KMS-11 (cell line): ENCODE results near the gene GP1BB.

Experiments
- H2AFZ ChIP-seq: fragments of 200-600 bp; sonication (generic); 2 replicates; pipeline ENCODE4 v1.6.1; 2016; ENCODE audit warnings: antibody characterized with exemption, mixed run types, low read depth
- H3K27ac ChIP-seq: fragments of 200-600 bp; sonication (generic); 2 replicates; pipeline ENCODE4 v1.6.1; 2016; ENCODE audit warnings: mild to moderate bottlenecking, mixed run types
- H3K27me3 ChIP-seq: fragments of 200-600 bp; sonication (generic); 2 replicates; pipeline ENCODE4 v1.6.1; 2017; ENCODE audit warnings: mild to moderate bottlenecking, low read depth, mixed run types, moderate library complexity; ENCODE audit not compliant: insufficient read depth
- H3K36me3 ChIP-seq: fragments of 200-600 bp; sonication (generic); 2 replicates; pipeline ENCODE4 v1.6.1; 2017; ENCODE audit warnings: mild to moderate bottlenecking, mixed run types; ENCODE audit not compliant: insufficient read depth
- H3K4me1 ChIP-seq: fragments of 200-600 bp; sonication (generic); 2 replicates; pipeline ENCODE4 v1.6.1; 2016; ENCODE audit warnings: mild to moderate bottlenecking, low read depth, mixed run types; ENCODE audit not compliant: poor library complexity, severe bottlenecking
- H3K4me2 ChIP-seq: fragments of 200-600 bp; sonication (generic); 2 replicates; pipeline ENCODE4 v1.7.0; 2016; ENCODE audit warnings: mild to moderate bottlenecking, mixed run types
- H3K4me3 ChIP-seq: fragments of 200-600 bp; sonication (generic); IDR thresholded peaks from 2 replicates; pipeline ENCODE4 v1.6.1; 2017; ENCODE audit warnings: low read depth, low read length, mixed read lengths; ENCODE audit not compliant: insufficient read depth
- H3K79me2 ChIP-seq: fragments of 200-600 bp; sonication (generic); 2 replicates; pipeline ENCODE4 v1.6.1; 2016; ENCODE audit warnings: low read depth, mixed run types; ENCODE audit not compliant: insufficient read depth
- H3K9ac ChIP-seq: fragments of 200-600 bp; sonication (generic); 2 replicates; pipeline ENCODE4 v1.6.1; 2016; ENCODE audit warnings: mild to moderate bottlenecking, mixed run types
- H4K20me1 ChIP-seq: fragments of 200-600 bp; sonication (generic); 2 replicates; pipeline ENCODE4 v1.6.1; 2016; ENCODE audit warnings: mild to moderate bottlenecking, mixed run types; ENCODE audit not compliant: insufficient read depth
- TF ChIP-seq, protein P1 (sequence below): fragments of 200-600 bp; sonication (generic); conservative IDR thresholded peaks from 2 replicates; pipeline ENCODE4 v1.6.1; 2017; ENCODE audit warnings: low read depth, mild to moderate bottlenecking, antibody characterized with exemption, low read length, moderate library complexity, mixed read lengths

Gene GP1BB

DNA sequence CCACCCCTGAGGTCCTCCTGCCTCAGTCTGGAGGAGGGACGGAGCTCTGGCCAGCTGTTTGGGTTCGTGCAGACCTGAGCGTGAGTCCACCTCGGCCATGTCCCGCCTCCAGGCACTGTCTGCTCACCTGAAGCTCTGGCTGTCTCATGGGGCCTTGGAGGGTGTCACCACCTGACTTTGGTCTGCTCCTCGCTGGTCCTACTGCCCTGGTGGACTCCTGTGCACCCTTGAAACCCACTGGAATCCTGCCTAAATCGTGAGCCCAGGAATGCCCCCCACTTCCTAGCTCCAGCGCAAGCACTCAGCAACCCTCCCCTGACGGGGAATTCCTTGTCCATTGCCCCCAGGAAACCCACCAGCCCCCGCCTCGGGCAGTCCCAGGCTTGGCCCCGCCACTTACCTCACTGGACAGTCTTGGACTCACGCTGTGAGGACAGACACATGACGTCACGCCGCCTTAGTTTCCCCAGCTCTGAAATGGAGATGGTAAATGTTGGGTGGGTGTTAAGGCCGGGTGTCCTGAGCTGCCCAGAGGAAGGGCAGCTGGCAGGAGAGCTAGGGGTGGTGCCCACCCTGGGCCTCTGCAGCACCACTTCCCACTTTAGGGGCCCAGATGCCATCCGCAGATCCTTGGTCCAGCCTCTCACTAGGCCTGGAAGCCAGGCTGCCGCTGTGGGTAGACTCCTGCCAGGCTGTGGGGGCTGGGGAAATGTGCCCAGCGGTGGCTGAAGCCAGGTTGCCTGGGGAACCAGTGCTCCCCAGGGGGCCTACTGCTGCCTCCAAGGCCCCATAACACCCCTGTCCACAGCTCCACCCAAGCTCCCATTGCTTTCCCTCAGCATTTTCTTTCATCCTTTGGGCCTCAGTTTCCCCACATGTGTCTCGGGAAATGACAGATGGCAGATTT, 19.1 kb downstream of the GP1BB start:
- no peak overlapping the region for H3K4me3 ChIP-seq
- peaks cover 11% of the 10 kb centered on the region for H3K27me3 ChIP-seq

DNA sequence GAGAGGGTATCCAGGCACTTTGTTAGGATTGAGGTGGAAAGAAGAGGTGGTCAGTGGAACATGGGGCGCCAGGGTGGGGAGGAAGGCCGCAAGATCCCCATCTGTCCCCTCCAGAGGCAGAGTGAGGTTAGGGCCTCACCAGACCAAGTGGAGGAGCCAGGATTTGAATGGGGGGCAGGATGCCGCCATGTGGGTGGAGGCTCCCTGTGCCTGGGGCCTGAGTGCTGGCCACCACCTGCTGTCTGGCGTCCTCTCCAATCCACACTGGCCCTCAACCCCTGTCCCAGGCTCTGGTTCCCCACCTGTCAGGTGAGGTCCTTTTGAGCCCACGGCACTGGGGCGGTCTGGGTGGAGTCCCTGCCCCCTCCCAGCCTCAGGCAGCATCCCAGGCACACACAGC, 19.7 kb downstream of the GP1BB start:
- no peak overlapping the region for H3K27ac ChIP-seq
- no peak overlapping the region for H3K9ac ChIP-seq
- H3K79me2 ChIP-seq, result no peaks in the 10 kb centered on the region
- peaks cover 13% of the 10 kb centered on the region for H3K27me3 ChIP-seq
- no peaks in the 10 kb centered on the region for H3K4me1 ChIP-seq
- H4K20me1 ChIP-seq, result no peaks in the 10 kb centered on the region
- H3K36me3 ChIP-seq, result no peaks in the 10 kb centered on the region
- TF ChIP-seq, protein P1, sequence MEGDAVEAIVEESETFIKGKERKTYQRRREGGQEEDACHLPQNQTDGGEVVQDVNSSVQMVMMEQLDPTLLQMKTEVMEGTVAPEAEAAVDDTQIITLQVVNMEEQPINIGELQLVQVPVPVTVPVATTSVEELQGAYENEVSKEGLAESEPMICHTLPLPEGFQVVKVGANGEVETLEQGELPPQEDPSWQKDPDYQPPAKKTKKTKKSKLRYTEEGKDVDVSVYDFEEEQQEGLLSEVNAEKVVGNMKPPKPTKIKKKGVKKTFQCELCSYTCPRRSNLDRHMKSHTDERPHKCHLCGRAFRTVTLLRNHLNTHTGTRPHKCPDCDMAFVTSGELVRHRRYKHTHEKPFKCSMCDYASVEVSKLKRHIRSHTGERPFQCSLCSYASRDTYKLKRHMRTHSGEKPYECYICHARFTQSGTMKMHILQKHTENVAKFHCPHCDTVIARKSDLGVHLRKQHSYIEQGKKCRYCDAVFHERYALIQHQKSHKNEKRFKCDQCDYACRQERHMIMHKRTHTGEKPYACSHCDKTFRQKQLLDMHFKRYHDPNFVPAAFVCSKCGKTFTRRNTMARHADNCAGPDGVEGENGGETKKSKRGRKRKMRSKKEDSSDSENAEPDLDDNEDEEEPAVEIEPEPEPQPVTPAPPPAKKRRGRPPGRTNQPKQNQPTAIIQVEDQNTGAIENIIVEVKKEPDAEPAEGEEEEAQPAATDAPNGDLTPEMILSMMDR, result no peak
- H2AFZ ChIP-seq, result no peak overlapping the region
- H3K4me2 ChIP-seq, result no peak overlapping the region
- no peak overlapping the region for H3K4me3 ChIP-seq

More for the DNA sequence above, 19.1 kb downstream of the GP1BB start:
- Histone ChIP-seq H3K27ac (no peak overlapping the region), H3K4me1 (no peaks in the 10 kb centered on the region), H3K4me2 (no peak overlapping the region), H3K9ac (no peak overlapping the region), H3K36me3 (no peaks in the 10 kb centered on the region), H3K79me2 (no peaks in the 10 kb centered on the region), H2AFZ (no peak overlapping the region), H4K20me1 (no peaks in the 10 kb centered on the region)
- TF ChIP-seq, protein P1, result no peak

DNA sequence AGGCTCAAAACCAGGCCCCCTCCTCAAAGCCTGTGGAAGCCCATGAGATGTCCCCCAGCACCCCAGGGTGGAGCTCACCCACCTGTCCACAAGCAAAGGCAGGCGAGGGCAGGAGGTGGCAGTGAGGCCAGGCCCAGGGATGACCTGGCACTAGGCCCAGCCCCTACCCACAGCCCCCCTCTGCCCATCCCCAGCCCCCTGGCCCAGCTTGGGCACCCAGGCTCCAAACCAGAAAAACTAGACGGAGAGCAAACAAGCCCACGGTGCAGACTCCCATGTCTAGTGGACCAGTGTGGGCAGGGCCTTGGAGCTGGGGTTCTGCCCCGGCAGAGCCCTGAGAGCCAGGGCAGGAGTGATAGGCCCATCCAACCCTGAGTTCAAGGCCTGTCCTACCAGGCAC, 20.3 kb downstream of the GP1BB start:
- Histone ChIP-seq H3K4me3 (no peak overlapping the region), H3K36me3 (no peaks in the 10 kb centered on the region), H3K79me2 (no peaks in the 10 kb centered on the region), H3K4me1 (no peaks in the 10 kb centered on the region), H3K27ac (no peak overlapping the region), H4K20me1 (no peaks in the 10 kb centered on the region), H3K4me2 (no peak overlapping the region), H2AFZ (no peak overlapping the region), H3K9ac (no peak overlapping the region), H3K27me3 (peaks cover 17% of the 10 kb centered on the region)
- TF ChIP-seq, protein P1, result no peak

DNA sequence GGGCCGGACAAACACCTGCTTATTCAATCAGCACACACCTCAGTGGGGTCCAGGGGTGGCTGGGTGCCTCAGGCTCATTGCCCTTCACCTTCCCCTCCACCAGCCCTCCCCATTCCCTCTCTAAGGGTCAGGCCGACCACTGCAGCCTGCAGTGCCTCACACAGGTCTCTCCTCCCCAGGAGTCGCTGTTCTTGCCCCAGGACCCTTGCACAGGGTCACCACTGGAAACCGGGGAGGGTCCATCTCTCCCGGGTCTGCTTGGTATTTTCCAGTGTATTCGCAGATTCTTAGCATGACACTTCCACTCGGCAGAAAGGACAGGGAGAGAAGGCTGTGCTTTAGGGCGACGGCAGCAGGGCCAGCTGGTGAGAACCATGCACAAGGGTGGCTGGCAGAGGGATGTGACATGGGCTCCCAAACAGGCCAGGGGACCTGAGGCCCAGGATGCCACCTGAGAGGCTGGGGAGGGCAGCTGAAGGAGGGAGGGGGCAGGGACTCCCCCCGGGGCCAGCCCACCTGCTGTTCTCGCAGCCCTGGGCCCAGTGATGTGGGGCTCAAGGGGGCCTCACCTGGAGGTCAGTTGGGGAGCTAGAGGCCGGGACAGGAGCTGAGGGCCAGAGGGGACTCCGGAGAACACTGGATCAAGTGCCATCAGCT, 21.1 kb downstream of the GP1BB start:
- H4K20me1 ChIP-seq, result no peaks in the 10 kb centered on the region
- no peak overlapping the region for H3K4me2 ChIP-seq
- H3K4me1 ChIP-seq, result no peaks in the 10 kb centered on the region
- H2AFZ ChIP-seq, result no peak overlapping the region
- H3K4me3 ChIP-seq, result no peak overlapping the region
- H3K36me3 ChIP-seq, result no peaks in the 10 kb centered on the region
- TF ChIP-seq, protein P1, result no peak
- peaks cover 22% of the 10 kb centered on the region for H3K27me3 ChIP-seq
- H3K9ac ChIP-seq, result no peak overlapping the region
- H3K79me2 ChIP-seq, result no peaks in the 10 kb centered on the region
- no peak overlapping the region for H3K27ac ChIP-seq
